OCI-LY7 (cell line): ENCODE data around the gene SLC2A10. TPM values are rescaled to one million over a fixed set of nuclear protein-coding genes. Genes with fewer than 3 reads are reported as not detected.

ENCODE experiments used
- BruUV-seq: library from RNA; stranded (reverse); fragments of 400-500 nt; replicated peaks from 2 replicates; lab custom pipeline; 2021; lab: Mats Ljungman, UMichigan
- CTCF ChIA-PET: fragments of 300-600 bp; sonication (Branson Sonifier 250); formaldehyde crosslinking; loops from one replicate; lab custom pipeline; 2022; ENCODE audit warnings: antibody characterized with exemption; ENCODE audit not compliant: unreplicated experiment; lab: Charles Lee
- POLR2A ChIA-PET: fragments of 300-600 bp; sonication (Branson Sonifier 250); formaldehyde crosslinking; loops from one replicate; lab custom pipeline; 2022; ENCODE audit warnings: antibody characterized with exemption; lab: Charles Lee
- DNase-seq: peaks from one replicate; pipeline ENCODE4 v3.0.0-alpha.2; 2015; ENCODE audit warnings: low spot score
- H2AFZ ChIP-seq: fragments of 200-600 bp; sonication (generic), shearing (Covaris generic); 2 replicates; pipeline ENCODE4 v1.6.1; 2014; ENCODE audit warnings: mild to moderate bottlenecking, antibody characterized with exemption, low read length, moderate library complexity
- H3K27ac ChIP-seq: fragments of 200-600 bp; sonication (generic); 2 replicates; pipeline ENCODE4 v1.5.1; 2014; ENCODE audit warnings: mixed run types, low read depth, mild to moderate bottlenecking, moderate library complexity, low read length, inconsistent platforms; ENCODE audit not compliant: poor library complexity, severe bottlenecking
- H3K36me3 ChIP-seq: fragments of 200-600 bp; sonication (generic); 2 replicates; pipeline ENCODE4 v1.6.1; 2014; ENCODE audit warnings: mild to moderate bottlenecking, antibody characterized with exemption, low read length, moderate library complexity, mixed read lengths; ENCODE audit not compliant: insufficient read depth
- H3K4me1 ChIP-seq: fragments of 200-600 bp; sonication (generic); 2 replicates; pipeline ENCODE4 v1.5.1; 2014; ENCODE audit warnings: mild to moderate bottlenecking, low read length; ENCODE audit not compliant: insufficient read depth, poor library complexity, severe bottlenecking
- H3K4me2 ChIP-seq: fragments of 200-600 bp; sonication (generic); 2 replicates; pipeline ENCODE4 v1.6.1; 2014; ENCODE audit warnings: mild to moderate bottlenecking, low read length
- H3K4me3 ChIP-seq: fragments of 200-600 bp; sonication (generic); 2 replicates; pipeline ENCODE4 v1.5.1; 2014; ENCODE audit warnings: mild to moderate bottlenecking, low read depth, low read length; ENCODE audit not compliant: poor library complexity, severe bottlenecking
- H3K79me2 ChIP-seq: fragments of 200-600 bp; sonication (generic); 2 replicates; pipeline ENCODE4 v1.6.1; 2016; ENCODE audit warnings: low read depth, mild to moderate bottlenecking, low read length, moderate library complexity, mixed read lengths; ENCODE audit not compliant: insufficient read depth
- H3K9me2 ChIP-seq: fragments of 200-600 bp; sonication (generic); 2 replicates; pipeline ENCODE4 v1.6.1; 2016; ENCODE audit warnings: mild to moderate bottlenecking, low read length, mixed read lengths; ENCODE audit not compliant: insufficient read depth
- H3K9me3 ChIP-seq: fragments of 200-600 bp; sonication (generic); 2 replicates; pipeline ENCODE4 v1.6.1; 2014; ENCODE audit warnings: mild to moderate bottlenecking, mixed run types, low read length, mixed read lengths
- H4K20me1 ChIP-seq: fragments of 200-600 bp; sonication (generic); 2 replicates; pipeline ENCODE4 v1.6.1; 2014; ENCODE audit warnings: mild to moderate bottlenecking, antibody characterized with exemption, low read length, moderate library complexity, mixed read lengths; ENCODE audit not compliant: insufficient read depth
- EZH2phosphoT487 ChIP-seq: fragments of 200-600 bp; sonication (generic); IDR thresholded peaks from 2 replicates; pipeline ENCODE4 v1.6.1; 2018; ENCODE audit warnings: low read depth, borderline replicate concordance, mild to moderate bottlenecking, mixed run types, antibody characterized with exemption, low read length, moderate library complexity, mixed read lengths
- intact Hi-C: fragments of 100-400 bp; cut with micrococcal nuclease; formaldehyde crosslinking; loops from one replicate; pipeline ENCODE4 v1.10.0; 2022; ENCODE audit not compliant: unreplicated experiment
- total RNA-seq, 2 experiments: library from RNA; depleted of rRNA in 1 of 2; stranded (reverse); fragments of >200 nt in 1 of 2; shearing (Covaris generic) in 1 of 2; gene quantifications; 2 replicates each; pipeline ENCODE4 v1.2.3, GENCODE V29; 2014 to 2022
- TF ChIP-seq, protein P1 (sequence below): fragments of 200-600 bp; sonication (generic); conservative IDR thresholded peaks from 2 replicates; pipeline ENCODE4 v1.5.1; 2014; ENCODE audit warnings: mild to moderate bottlenecking, antibody characterized with exemption, low read length, moderate library complexity, mixed read lengths

The SLC2A10 gene
- total RNA-seq, 2 experiments from 2014 or later = not detected

GRCh38 chr20:46704714-46705377 is 4.6 kb upstream of the SLC2A10 start:
- no peak overlapping the region for H3K4me3 ChIP-seq
- H3K4me2 ChIP-seq = no peak overlapping the region
- no TSS peak for BruUV-seq
- H3K36me3 ChIP-seq = no peaks in the 10 kb centered on the region
- intact Hi-C loops = no loop called here
- TF ChIP-seq, protein P1, sequence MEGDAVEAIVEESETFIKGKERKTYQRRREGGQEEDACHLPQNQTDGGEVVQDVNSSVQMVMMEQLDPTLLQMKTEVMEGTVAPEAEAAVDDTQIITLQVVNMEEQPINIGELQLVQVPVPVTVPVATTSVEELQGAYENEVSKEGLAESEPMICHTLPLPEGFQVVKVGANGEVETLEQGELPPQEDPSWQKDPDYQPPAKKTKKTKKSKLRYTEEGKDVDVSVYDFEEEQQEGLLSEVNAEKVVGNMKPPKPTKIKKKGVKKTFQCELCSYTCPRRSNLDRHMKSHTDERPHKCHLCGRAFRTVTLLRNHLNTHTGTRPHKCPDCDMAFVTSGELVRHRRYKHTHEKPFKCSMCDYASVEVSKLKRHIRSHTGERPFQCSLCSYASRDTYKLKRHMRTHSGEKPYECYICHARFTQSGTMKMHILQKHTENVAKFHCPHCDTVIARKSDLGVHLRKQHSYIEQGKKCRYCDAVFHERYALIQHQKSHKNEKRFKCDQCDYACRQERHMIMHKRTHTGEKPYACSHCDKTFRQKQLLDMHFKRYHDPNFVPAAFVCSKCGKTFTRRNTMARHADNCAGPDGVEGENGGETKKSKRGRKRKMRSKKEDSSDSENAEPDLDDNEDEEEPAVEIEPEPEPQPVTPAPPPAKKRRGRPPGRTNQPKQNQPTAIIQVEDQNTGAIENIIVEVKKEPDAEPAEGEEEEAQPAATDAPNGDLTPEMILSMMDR = no peak
- TF ChIP-seq EZH2phosphoT487 = no peak
- ChIA-PET POLR2A (no interaction called here), CTCF (interaction anchor here (0.5 to 0.6 kb wide), 2 partner anchors 563 to 935 kb away, joined by 3 read pairs; no protein-coding TSS in a partner anchor)
- no peaks in the 10 kb centered on the region for H3K9me2 ChIP-seq
- no peak overlapping the region for H3K27ac ChIP-seq
- H3K9me3 ChIP-seq = peaks cover 23% of the 10 kb centered on the region; the same call in 1 of the 2 replicates
- H4K20me1 ChIP-seq = no peaks in the 10 kb centered on the region
- no peak for DNase-seq
- H3K4me1 ChIP-seq = no peaks in the 10 kb centered on the region
- no peaks in the 10 kb centered on the region for H3K79me2 ChIP-seq
- no peak overlapping the region for H2AFZ ChIP-seq

DNA sequence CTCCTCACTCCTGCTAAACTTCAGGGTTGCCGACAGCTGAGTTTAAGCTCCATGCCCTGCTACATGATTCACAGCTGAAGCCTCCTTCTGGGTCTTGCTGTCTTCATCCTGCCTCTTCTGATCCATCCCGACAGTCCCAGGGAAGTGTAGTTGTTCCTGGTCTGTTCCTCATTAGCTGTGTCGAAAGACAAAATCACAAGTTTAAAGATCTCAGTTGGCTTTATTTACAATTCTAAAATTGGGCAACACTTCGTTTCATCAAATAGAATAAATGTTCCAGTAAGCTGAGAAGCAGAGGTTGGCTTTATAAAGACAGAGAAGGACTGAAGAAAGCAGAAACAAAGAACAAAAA is 4.1 kb upstream of the SLC2A10 start:
- no peaks in the 10 kb centered on the region for H3K9me2 ChIP-seq
- ChIA-PET POLR2A (no interaction called here), CTCF (interaction anchor here (0.5 kb wide), 1 partner anchor 936 kb away, joined by 3 read pairs; no protein-coding TSS in a partner anchor)
- no peaks in the 10 kb centered on the region for H3K4me1 ChIP-seq
- no peak overlapping the region for H3K4me3 ChIP-seq
- BruUV-seq = no TSS peak
- H3K9me3 ChIP-seq = peaks cover 23% of the 10 kb centered on the region; the same call in 1 of the 2 replicates
- no peak for TF ChIP-seq EZH2phosphoT487
- TF ChIP-seq, protein P1 = no peak
- H3K4me2 ChIP-seq = no peak overlapping the region
- intact Hi-C loops = no loop called here
- H3K79me2 ChIP-seq = no peaks in the 10 kb centered on the region
- DNase-seq = no peak
- H2AFZ ChIP-seq = no peak overlapping the region
- no peaks in the 10 kb centered on the region for H4K20me1 ChIP-seq
- no peaks in the 10 kb centered on the region for H3K36me3 ChIP-seq
- no peak overlapping the region for H3K27ac ChIP-seq

DNA sequence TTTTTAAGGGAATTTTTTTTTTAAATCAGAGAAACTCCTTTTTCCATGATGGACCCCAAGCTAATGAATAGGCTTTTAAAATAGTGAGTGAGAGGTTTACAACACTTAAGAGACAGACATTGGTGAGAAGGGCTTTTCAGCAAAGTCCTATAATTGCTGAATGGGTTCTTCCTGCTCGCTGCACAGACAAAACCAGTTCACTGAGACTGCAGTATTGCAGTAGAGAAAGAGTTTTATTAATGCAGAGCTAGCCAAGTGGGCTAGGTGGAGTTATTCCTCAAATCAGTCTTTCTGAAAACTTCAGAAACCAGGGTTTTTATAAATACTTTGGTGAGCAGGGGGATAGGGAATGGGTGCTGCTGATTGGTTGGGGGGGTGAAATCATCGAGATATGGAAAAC is 3.2 kb upstream of the SLC2A10 start:
- H3K79me2 ChIP-seq = no peaks in the 10 kb centered on the region
- no peak overlapping the region for H3K4me3 ChIP-seq
- no peak for DNase-seq
- CTCF ChIA-PET = no interaction called here
- H3K4me2 ChIP-seq = no peak overlapping the region
- no peak for TF ChIP-seq EZH2phosphoT487
- TF ChIP-seq, protein P1 = no peak
- no peaks in the 10 kb centered on the region for H3K9me2 ChIP-seq
- POLR2A ChIA-PET = no interaction called here
- H3K36me3 ChIP-seq = no peaks in the 10 kb centered on the region
- no peak overlapping the region for H2AFZ ChIP-seq
- H4K20me1 ChIP-seq = no peaks in the 10 kb centered on the region
- intact Hi-C loops = no loop called here
- H3K4me1 ChIP-seq = no peaks in the 10 kb centered on the region
- peaks cover 23% of the 10 kb centered on the region; the same call in 1 of the 2 replicates for H3K9me3 ChIP-seq
- H3K27ac ChIP-seq = no peak overlapping the region
- BruUV-seq = no TSS peak
